Colonic mucosa (tissue), 4 donors: ENCODE data around the gene CNOT4. TPM values are rescaled to one million over a fixed set of nuclear protein-coding genes. Genes with fewer than 3 reads are reported as not detected.

Experiments used
- DNase-seq: peaks from one replicate; pipeline ENCODE4 v3.0.0-alpha.2; 2020
- H3K27ac ChIP-seq: fragments of 200-600 bp; one replicate; pipeline ENCODE4 v1.8.0; 2021
- H3K27me3 ChIP-seq: fragments of 200-600 bp; one replicate; pipeline ENCODE4 v1.8.0; 2021
- H3K36me3 ChIP-seq: fragments of 200-600 bp; one replicate; pipeline ENCODE4 v1.8.0; 2021
- H3K4me1 ChIP-seq: fragments of 200-600 bp; one replicate; pipeline ENCODE4 v1.8.0; 2021; ENCODE audit warnings: mild to moderate bottlenecking
- H3K4me3 ChIP-seq: fragments of 200-600 bp; one replicate; pipeline ENCODE4 v1.8.0; 2021
- H3K9ac ChIP-seq, 2 donors: one replicate each; pipeline ENCODE4 v1.7.0; 2013; ENCODE audit warnings: control low read depth in 2 of 2, low read depth in 2 of 2, low read length in 2 of 2
- H3K9me3 ChIP-seq: fragments of 200-600 bp; one replicate; pipeline ENCODE4 v1.8.0; 2021
- intact Hi-C: fragments of 100-400 bp; cut with DNase I; formaldehyde crosslinking; loops from one replicate; pipeline ENCODE4 v1.14.1; 2022
- total RNA-seq, 2 donors: library from RNA; stranded (reverse); fragmentation: NEBNext Ultra II Directional in 1 of 2; extraction: Animal tissue kit (Norgen Biotek cat#: 25700) in 1 of 2; gene quantifications; one replicate each; pipeline ENCODE4 v1.2.1, GENCODE V29; 2021
- TF ChIP-seq, protein P1 (sequence below): fragments of 200-600 bp; IDR thresholded peaks from one replicate; pipeline ENCODE4 v1.8.0; 2022; ENCODE audit warnings: antibody characterized with exemption, mild to moderate bottlenecking
- donor health status: healthy.
- donor health status: DM: no; HTN: no; CAD: no.
- donor health status: DM: no; HTN: no; CAD: no.

CNOT4 gene
- total RNA-seq, 2 donors from 2014 or later = 14.7 to 20.9 TPM

DNA sequence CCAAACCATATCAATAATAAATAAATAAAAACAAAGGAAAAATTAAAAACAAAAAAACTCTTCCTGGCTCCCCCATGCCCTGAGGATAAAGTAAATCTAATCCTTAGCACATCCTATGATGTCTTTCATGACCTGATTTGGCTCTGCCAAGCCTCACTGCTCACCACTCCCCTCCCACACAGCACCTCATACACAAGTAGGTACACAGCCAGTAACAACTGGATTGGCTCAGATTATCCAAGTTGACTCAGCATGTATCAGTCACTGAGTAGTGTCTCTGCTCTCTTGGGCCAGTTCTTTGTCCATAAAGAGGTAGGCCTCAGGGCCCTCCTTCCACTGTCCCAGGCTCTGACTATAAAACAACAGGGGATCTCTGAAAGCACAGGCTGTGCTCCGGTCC lies 176.7 kb downstream of the CNOT4 start:
- Histone ChIP-seq H3K27me3 (no peaks in the 10 kb centered on the region), H3K4me1 (no peaks in the 10 kb centered on the region), H3K9me3 (no peaks in the 10 kb centered on the region), H3K27ac (no peak overlapping the region), H3K4me3 (no peak overlapping the region), H3K9ac (no peak overlapping the region), H3K36me3 (no peaks in the 10 kb centered on the region)
- intact Hi-C loops = no loop called here
- no peak for DNase-seq
- TF ChIP-seq, protein P1, sequence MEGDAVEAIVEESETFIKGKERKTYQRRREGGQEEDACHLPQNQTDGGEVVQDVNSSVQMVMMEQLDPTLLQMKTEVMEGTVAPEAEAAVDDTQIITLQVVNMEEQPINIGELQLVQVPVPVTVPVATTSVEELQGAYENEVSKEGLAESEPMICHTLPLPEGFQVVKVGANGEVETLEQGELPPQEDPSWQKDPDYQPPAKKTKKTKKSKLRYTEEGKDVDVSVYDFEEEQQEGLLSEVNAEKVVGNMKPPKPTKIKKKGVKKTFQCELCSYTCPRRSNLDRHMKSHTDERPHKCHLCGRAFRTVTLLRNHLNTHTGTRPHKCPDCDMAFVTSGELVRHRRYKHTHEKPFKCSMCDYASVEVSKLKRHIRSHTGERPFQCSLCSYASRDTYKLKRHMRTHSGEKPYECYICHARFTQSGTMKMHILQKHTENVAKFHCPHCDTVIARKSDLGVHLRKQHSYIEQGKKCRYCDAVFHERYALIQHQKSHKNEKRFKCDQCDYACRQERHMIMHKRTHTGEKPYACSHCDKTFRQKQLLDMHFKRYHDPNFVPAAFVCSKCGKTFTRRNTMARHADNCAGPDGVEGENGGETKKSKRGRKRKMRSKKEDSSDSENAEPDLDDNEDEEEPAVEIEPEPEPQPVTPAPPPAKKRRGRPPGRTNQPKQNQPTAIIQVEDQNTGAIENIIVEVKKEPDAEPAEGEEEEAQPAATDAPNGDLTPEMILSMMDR = no peak

DNA sequence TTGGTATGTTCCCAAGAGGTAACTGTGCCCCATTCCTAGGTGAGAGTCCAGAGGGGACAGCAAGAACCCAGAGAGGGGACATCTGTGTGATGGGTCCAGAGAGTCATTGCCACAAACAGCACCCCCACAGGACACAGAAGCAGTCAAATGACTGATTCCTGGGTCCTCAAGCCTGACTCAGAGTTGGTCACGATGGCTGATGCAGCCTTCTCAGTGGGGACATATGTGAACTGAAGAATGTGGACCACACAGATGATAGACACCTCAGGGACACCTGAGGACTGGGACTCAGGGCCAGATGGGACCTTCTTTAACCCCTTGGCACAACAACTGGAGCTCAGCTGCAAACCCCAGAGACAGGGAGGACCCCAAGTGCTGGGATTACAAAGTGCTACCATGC lies 179.8 kb downstream of the CNOT4 start:
- TF ChIP-seq, protein P1 = no peak

DNA sequence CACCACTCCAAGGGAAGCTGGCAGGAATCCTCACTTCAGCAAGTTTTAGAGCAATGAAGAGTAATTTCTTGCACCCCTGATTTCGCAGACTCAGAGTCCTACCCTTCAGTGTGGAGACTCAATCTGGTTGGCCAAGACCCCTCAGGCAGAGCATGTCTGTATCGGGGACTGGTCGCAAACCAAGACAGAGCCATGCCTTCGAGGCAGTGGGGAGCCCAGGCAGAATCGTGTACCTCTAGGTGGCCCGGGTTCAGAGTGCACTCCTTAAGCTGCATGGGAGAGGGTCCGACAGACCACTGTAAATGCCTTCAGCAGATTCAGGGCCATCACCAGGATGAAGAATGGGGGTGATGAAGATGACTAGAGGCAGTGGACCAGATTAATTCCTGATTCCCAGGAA lies 181.4 kb downstream of the CNOT4 start:
- H3K4me3 ChIP-seq = no peak overlapping the region
- H3K27ac ChIP-seq = no peak overlapping the region
- DNase-seq = no peak
- H3K36me3 ChIP-seq = no peaks in the 10 kb centered on the region
- no peaks in the 10 kb centered on the region for H3K4me1 ChIP-seq
- no peak overlapping the region for H3K9ac ChIP-seq
- H3K9me3 ChIP-seq = no peaks in the 10 kb centered on the region
- no peaks in the 10 kb centered on the region for H3K27me3 ChIP-seq
- TF ChIP-seq, protein P1 = no peak
- intact Hi-C loops = no loop called here

More for the DNA sequence above, 179.8 kb downstream of the CNOT4 start:
- H3K27ac ChIP-seq = no peak overlapping the region
- no peaks in the 10 kb centered on the region for H3K36me3 ChIP-seq
- H3K9ac ChIP-seq = no peak overlapping the region
- intact Hi-C loops = no loop called here
- H3K27me3 ChIP-seq = no peaks in the 10 kb centered on the region
- no peaks in the 10 kb centered on the region for H3K9me3 ChIP-seq
- no peaks in the 10 kb centered on the region for H3K4me1 ChIP-seq
- no peak for DNase-seq
- no peak overlapping the region for H3K4me3 ChIP-seq

DNA sequence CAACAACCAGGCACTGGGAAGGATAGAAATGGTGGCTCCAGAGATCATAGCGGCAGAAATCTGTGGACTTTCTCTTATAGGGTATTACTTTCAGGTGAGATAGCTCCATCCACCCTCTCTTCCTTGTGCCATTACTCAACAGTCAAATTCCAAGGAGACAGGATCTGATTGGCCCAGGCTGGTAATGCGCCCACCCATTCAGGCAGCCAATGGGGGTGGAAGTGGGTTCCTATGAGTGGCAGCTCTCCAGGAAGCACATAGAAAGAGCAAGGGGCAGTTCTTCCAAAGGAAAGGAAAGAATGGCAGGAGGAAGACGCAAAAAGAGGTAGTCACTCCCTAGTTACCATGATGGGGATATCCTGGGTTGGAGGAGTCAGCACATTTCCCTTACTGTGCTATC lies 181.8 kb downstream of the CNOT4 start:
- Histone ChIP-seq H3K36me3 (no peaks in the 10 kb centered on the region), H3K4me1 (no peaks in the 10 kb centered on the region), H3K4me3 (no peak overlapping the region), H3K27me3 (no peaks in the 10 kb centered on the region), H3K9ac (no peak overlapping the region), H3K9me3 (no peaks in the 10 kb centered on the region), H3K27ac (no peak overlapping the region)
- intact Hi-C loops = no loop called here
- no peak for DNase-seq
- TF ChIP-seq, protein P1 = no peak

DNA sequence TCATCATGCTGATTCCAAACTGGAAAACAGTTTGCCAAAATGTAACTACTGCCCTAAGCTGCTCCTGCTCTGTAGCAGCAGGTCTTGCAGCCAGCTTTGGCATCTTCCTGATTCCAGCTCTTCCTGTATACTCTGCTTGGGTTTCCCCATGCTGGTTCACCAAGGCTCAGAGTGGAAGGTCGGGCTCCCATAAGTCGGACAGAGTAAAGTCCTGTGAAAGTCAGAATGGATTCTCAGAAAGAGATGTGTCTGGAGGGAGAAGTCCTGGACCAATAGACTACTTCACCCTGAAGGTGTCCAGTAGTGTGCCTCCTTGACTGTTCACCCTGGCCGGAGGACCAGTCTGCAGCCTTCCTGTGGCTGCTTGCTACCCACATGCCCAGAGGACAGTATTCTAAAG lies 182.4 kb downstream of the CNOT4 start:
- Histone ChIP-seq H3K36me3 (no peaks in the 10 kb centered on the region), H3K27ac (no peak overlapping the region), H3K4me1 (no peaks in the 10 kb centered on the region), H3K4me3 (no peak overlapping the region), H3K9me3 (no peaks in the 10 kb centered on the region), H3K27me3 (no peaks in the 10 kb centered on the region), H3K9ac (no peak overlapping the region)
- no peak for DNase-seq
- intact Hi-C loops = no loop called here
- TF ChIP-seq, protein P1 = no peak
